IMR-90 (cell line): ENCODE data around the gene GPAT3.

Experiments
- BHLHE40 ChIP-seq: fragments of 150-350 bp; IDR thresholded peaks from 2 replicates; pipeline ENCODE4 v1.6.1; 2016; ENCODE audit warnings: mild to moderate bottlenecking, low read depth, low read length
- CTCF ChIP-seq: conservative IDR thresholded peaks from 2 replicates; pipeline ENCODE4 v1.5.1; 2012; ENCODE audit warnings: mild to moderate bottlenecking, low read depth, low read length, improper control_type of control experiment
- MAZ ChIP-seq: IDR thresholded peaks from 2 replicates; pipeline ENCODE4 v1.6.1; 2012; ENCODE audit warnings: low read depth, mild to moderate bottlenecking, low read length, improper control_type of control experiment, moderate library complexity, borderline replicate concordance
- MXI1 ChIP-seq: IDR thresholded peaks from 2 replicates; pipeline ENCODE4 v1.6.1; 2012; ENCODE audit warnings: low read depth, mild to moderate bottlenecking, low read length, moderate library complexity, borderline replicate concordance
- POLR2A ChIP-seq: IDR thresholded peaks from 2 replicates; pipeline ENCODE4 v1.6.1; 2012; ENCODE audit warnings: mild to moderate bottlenecking, low read depth, low read length
- RAD21 ChIP-seq: IDR thresholded peaks from 2 replicates; pipeline ENCODE4 v1.6.1; 2012; ENCODE audit warnings: low read length, improper control_type of control experiment
- RCOR1 ChIP-seq: IDR thresholded peaks from 2 replicates; pipeline ENCODE4 v1.6.1; 2012; ENCODE audit warnings: mild to moderate bottlenecking, low read length, improper control_type of control experiment; ENCODE audit not compliant: insufficient replicate concordance
- SMC3 ChIP-seq: fragments of 150-350 bp; IDR thresholded peaks from 2 replicates; pipeline ENCODE4 v1.6.1; 2016; ENCODE audit warnings: low read depth, mild to moderate bottlenecking, antibody characterized with exemption, low read length, moderate library complexity
- USF2 ChIP-seq: fragments of 150-350 bp; IDR thresholded peaks from 2 replicates; pipeline ENCODE4 v1.6.1; 2017; ENCODE audit warnings: mild to moderate bottlenecking, antibody characterized with exemption, low read length, low read depth

- TF ChIP-seq BHLHE40, result no peak
- no peak for TF ChIP-seq SMC3
- no peak for TF ChIP-seq MXI1
- TF ChIP-seq CTCF, result no peak
- TF ChIP-seq USF2, result no peak
- no peak for TF ChIP-seq RCOR1
- TF ChIP-seq POLR2A, result no peak
- TF ChIP-seq MAZ, result no peak
- no peak for TF ChIP-seq RAD21
These were observed 53.4 kb downstream of the GPAT3 start for GRCh38 chr4:83589279-83589678.
